HG03196 (cell line): Measurements from ENCODE around the gene ZDHHC21.
A peak's percentile ranks its signal among the peaks of the same experiment; 100 is the strongest.

ENCODE experiments used
- ATAC-seq: cut with Tn5 transposase; IDR thresholded peaks from one replicate; pipeline ENCODE4 v1.9.1; 2021; ENCODE audit not compliant: unreplicated experiment

The ZDHHC21 gene, protein sequence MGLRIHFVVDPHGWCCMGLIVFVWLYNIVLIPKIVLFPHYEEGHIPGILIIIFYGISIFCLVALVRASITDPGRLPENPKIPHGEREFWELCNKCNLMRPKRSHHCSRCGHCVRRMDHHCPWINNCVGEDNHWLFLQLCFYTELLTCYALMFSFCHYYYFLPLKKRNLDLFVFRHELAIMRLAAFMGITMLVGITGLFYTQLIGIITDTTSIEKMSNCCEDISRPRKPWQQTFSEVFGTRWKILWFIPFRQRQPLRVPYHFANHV

GRCh38 chr9:14693251-14693861 lies at the start of gene ZDHHC21:
Gene ZDHHC21, minus strand, starts transcription at chr9:14693432. Its CDS starts 19,092 bp downstream, at chr9:14674340.
- ATAC-seq = peak; percentile 82

GRCh38 chr9:14741369-14741768 lies 48.1 kb upstream of the ZDHHC21 start:
- ATAC-seq = peak; percentile 80

- ATAC-seq = no peak
These were observed 39.9 kb upstream of the ZDHHC21 start for GRCh38 chr9:14733133-14733532.

DNA sequence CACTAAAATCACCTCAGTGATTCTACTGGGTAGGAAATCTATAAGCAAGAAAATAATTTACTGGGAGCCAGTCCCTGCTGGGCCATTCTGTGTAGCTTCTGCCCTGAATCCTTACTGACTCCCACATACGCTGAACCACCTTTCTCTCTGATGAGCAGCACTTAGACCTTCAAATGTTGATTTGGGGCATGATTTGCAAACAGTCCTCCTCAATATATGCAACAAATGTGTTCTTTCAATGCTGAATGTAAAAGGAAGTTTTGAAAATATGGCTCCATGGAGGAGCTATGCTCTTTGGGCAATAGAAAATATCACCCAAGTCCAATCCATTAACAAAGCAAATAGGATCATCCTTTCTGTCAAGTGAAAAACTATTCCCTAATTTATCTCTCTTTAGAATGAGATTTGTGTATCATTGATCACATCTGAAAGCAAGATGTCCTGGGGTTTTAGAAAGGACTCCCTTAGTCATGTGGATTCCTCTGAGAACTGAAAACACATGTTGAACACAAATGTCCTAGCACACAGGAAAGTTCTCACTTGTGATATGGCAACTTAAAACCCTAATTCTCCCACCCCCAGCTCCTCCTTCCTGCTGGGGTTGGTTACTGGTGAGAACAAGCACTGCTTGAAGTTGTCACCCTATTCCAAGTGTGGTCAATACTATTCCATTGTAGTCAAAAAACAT lies 38.2 kb upstream of the ZDHHC21 start:
- ATAC-seq = no peak

DNA sequence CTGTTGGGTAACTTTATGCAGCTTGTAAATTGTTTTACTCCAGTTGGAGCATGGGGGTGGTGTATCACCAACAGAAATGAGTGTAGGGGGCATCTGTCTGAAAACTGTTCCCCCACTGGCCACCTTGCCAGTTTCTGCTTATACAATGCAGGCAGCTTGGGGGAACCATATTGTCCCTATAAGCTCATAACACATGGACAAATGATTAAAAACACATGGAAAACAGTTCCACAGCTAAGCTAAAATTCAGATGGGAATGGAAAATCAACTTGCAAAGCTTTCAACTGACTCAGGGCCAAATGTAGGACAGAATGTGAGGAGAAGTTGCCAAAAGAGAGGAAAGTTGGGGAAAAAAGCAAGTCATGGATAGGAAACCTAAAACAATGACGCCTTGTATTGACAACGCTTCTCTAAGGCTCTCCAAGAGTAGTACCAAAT lies 37.2 kb upstream of the ZDHHC21 start:
- no peak for ATAC-seq

DNA sequence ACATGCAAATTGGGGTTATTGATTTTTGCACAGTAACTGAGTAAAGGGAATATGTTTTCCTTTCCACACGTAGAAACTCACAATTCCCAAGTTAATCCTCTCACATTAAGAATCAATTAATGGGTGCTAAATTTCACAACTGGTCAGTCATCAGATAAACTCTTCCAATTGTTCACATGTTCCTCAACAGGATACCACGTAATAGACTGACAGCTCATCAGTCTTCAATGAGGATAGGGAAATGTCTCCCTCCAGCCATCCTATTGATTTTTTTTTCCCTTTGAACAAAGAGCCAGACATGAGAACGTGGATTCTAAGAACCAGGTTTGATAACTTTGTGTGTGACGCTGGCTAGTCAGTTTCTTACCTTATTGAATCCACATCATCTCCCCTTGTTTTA lies 30.1 kb upstream of the ZDHHC21 start:
- ATAC-seq = no peak

DNA sequence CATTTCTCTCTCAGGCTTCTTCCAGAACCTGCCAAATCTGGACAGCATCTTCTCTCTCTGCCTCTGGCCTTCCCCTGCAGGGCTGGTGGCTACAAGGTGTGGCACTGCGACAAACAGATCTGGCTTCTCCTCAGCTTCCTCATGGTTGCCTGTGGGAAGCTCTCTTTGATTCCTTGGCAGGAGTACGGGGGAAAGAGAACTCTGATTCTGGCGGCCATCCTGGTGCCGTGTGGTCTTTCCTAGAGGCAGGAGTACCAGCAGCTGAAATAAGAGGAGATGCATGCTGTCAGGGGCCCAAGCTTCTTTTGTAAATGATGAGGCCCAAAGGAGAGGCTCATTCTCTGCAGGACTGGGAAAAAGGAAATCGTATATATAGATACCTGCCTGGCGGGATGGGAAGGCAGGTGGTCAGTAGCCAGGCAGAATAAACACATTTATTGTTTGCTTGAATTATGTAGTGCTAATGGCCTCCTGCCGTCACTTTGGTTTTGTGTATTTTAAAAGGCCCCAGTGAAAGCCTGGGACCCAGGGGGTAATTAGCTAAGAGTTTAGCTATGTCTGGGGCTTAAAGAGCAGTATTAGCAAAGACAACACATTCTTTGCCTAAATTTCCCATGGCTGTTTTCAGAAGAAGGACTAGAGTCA lies 29.3 kb upstream of the ZDHHC21 start, which contains the start of gene CER1:
Gene CER1 (minus strand): TSS at position 343 of the 645 bp plus-strand sequence. CDS start 61 bp downstream, at position 282.
- ATAC-seq = no peak

DNA sequence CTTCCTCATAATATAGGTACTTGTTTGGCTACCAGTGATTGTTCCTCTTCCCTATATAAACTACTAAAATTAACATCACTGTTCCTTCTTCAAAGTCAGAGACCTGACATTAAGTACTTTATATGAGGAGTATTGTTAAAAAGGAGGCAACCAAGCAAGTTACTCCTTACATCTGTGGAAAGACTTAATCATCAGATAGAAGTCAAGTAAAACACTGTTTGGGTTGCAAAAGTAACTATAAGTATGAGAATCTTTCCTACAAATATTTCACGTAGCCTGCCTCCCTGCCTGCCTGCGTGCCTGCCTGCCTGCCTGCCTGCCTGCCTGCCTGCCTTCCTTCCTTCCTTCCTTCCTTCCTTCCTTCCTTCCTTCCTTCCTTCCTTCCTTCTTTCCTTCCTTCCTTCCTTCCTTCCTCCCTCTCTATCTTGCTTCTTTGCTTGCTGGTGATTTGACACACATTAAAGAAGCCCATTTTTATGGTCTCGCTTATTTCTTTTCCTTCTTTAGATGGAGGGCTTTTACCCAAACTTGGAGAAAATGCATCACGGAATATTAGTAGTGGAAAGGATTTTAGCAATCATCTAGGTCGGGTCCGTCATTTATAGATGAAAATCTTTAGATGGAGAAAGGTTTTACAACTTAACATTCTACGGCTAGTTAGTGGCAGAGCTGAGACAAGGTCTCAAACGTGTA lies 26.1 kb upstream of the ZDHHC21 start:
- ATAC-seq = no peak

- ATAC-seq = no peak
These were observed 21.9 kb upstream of the ZDHHC21 start for GRCh38 chr9:14715102-14715501.

DNA sequence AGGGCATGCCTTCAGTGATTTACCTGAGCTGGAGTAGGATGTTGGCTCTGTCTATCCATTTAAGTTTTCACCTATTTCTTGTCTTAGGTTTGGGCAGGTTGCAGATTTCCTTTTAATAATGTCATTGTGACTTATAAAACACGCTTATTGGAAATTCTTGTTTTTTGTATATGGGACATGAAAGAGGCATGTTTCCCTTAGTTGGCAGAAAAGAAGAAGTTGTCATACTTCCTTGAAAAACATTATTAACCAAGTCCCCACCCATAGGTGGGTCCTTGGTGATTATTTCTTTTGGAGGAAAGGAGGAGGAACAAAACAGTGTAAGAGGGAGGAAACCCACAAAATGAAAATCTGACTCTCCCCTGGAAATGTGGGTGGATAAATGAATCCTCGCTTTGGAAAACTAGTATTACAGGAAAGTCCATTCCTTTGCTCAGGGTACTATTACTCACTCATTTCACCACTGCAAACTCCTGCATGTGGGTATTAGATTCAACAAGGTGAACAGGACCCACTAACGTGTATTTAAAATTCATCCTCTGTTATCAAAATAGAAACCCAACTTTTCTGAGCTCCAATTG lies 20.0 kb upstream of the ZDHHC21 start:
- ATAC-seq = no peak

GRCh38 chr9:14710804-14711203 lies 17.6 kb upstream of the ZDHHC21 start:
- ATAC-seq = no peak

DNA sequence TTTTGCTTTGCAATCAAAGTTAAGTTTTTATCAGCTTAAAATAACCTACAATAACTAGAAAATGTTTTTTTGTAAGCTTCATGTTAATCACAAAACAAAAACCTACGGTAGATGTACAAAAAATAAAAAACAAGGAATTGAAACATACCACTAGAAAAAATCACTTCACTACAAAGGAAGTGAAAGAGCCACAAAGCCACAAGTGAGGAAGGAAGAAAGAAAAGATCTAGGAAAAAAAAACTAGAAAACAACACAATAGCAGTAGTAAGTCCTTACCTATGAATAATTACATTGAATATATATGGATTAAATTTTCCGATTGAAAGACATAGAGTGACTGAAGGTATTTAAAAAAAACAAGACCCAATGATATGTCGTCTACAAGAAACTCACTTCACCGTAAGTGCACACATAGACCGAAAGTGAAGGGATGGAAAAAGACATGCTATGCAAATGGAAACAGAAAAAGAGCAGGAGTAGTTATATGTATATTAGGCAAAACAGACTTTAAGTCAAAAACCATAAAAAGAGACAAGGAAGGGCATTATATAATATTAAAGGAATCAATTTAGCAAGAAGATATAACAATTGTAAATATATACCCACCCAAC lies 13.4 kb upstream of the ZDHHC21 start:
- ATAC-seq = no peak

DNA sequence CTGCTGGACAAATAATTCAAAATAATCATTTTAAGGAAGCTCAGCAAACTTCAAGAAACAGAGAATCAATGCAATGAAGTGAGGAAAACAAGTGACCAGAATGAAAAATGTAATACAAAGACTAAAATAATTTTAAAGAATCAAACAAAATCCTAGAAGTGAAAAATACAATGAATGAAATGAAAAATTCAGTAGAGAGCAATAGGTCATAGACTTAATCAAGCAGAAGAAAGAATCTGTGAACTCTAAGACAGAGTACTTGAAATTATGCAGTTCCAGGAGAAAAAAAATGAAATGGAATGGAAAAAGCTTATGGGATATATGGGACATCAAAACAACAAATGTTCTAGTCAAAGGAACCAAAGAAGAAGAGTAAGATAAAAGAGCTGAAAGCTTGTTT lies 11.8 kb upstream of the ZDHHC21 start:
- ATAC-seq = no peak

- no peak for ATAC-seq
These were observed 11.0 kb upstream of the ZDHHC21 start for GRCh38 chr9:14704281-14704680.

- no peak for ATAC-seq
These were observed 9.0 kb upstream of the ZDHHC21 start for GRCh38 chr9:14702200-14702720.

- ATAC-seq = peak; percentile 45
These were observed 572 bp downstream of the ZDHHC21 start for GRCh38 chr9:14692470-14693250.

GRCh38 chr9:14690948-14691730 lies 2.1 kb downstream of the ZDHHC21 start:
- no peak for ATAC-seq

DNA sequence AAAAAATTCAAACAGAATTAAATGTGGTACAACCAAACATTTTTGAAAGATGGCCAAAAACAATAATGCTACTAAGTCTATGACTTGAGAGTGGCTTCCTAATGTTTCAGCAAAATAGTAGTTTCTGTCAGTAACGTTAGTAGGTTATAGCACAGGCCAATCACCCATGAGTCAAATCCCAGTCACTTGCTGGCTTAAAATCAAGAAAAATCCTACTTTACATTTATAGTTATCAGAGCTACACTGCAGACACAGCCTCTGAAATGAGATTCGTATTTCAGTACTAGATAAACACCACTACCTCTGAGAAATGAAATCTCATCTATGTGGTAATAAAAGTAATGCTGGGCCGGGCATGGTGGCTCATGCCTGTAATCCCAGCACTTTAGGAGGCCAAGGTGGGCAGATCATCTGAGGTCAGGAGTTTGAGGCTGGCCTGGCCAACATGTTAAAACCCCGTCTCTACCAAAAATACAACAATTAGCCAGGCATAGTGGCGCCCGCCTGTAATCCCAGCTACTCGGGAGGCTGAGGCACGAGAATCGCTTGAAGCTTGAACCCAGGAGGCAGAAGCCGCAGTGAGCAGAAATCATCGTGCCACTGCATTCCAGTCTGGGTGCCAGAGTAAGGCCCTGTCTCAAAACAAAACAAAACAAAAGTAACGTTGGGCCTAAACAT lies 6.1 kb downstream of the ZDHHC21 start:
- no peak for ATAC-seq
